Astrocyte of the cerebellum (primary cell): ENCODE measurements around the gene GPC5.

Experiments used
- DNase-seq: peaks from one replicate; pipeline ENCODE4 v3.0.0-alpha.2; 2011; ENCODE audit warnings: low read depth
- H3K4me3 ChIP-seq: 2 replicates; pipeline ENCODE4 v1.5.1; 2011; ENCODE audit warnings: mild to moderate bottlenecking, low read depth, low read length, moderate library complexity
- in situ Hi-C: cut with HindIII; loops from 2 replicates; pipeline ENCODE4 v1.10.0; 2017; ENCODE audit warnings: low sequenced_read_pairs
- TF ChIP-seq, protein P1 (sequence below): IDR thresholded peaks from 2 replicates; pipeline ENCODE4 v1.5.1; 2012; ENCODE audit warnings: low read length, low read depth, moderate library complexity, mild to moderate bottlenecking; ENCODE audit errors: missing control alignments

GPC5 gene

DNA sequence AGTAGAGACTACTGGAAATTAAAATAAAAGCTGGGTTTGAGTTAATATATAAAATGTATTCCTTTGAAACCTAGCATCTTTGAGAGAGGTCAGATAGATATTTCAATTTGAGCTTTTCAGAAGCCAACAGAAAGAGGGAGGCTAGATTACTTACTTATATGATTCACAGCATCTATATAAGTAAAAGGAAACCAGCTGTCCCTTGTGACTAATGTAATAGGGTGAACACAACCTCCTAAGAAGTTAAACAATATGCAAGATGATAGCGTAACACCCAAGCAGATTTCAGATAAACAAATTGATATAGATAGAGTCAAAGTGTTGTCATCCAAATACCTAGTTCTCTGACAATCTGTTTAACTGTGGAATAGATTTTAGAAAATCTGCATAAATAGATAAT is 1434.7 kb downstream of the GPC5 start:
- in situ Hi-C loops = no loop called here
- no peak overlapping the region for H3K4me3 ChIP-seq
- no peak for DNase-seq
- TF ChIP-seq, protein P1, sequence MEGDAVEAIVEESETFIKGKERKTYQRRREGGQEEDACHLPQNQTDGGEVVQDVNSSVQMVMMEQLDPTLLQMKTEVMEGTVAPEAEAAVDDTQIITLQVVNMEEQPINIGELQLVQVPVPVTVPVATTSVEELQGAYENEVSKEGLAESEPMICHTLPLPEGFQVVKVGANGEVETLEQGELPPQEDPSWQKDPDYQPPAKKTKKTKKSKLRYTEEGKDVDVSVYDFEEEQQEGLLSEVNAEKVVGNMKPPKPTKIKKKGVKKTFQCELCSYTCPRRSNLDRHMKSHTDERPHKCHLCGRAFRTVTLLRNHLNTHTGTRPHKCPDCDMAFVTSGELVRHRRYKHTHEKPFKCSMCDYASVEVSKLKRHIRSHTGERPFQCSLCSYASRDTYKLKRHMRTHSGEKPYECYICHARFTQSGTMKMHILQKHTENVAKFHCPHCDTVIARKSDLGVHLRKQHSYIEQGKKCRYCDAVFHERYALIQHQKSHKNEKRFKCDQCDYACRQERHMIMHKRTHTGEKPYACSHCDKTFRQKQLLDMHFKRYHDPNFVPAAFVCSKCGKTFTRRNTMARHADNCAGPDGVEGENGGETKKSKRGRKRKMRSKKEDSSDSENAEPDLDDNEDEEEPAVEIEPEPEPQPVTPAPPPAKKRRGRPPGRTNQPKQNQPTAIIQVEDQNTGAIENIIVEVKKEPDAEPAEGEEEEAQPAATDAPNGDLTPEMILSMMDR = no peak

DNA sequence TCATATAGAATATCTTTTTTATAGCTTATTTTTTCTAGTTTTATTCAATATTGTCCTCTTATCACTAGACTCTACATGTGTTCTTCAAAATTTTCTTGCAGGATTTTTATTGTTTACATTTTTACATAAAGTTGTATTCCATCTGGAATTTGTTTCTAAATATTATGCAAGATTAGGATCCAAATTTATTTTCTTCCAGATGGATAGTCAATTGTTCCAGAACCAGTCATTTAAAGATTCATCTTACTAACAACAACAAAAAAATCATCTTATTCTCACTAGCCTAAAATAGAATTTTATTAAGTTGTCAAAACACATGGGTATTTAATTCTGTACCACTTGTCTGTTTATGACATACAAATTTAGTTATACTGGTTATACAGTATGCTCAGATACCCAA is 1437.8 kb downstream of the GPC5 start:
- in situ Hi-C loops = no loop called here
- no peak for DNase-seq
- TF ChIP-seq, protein P1 = no peak
- H3K4me3 ChIP-seq = no peak overlapping the region

DNA sequence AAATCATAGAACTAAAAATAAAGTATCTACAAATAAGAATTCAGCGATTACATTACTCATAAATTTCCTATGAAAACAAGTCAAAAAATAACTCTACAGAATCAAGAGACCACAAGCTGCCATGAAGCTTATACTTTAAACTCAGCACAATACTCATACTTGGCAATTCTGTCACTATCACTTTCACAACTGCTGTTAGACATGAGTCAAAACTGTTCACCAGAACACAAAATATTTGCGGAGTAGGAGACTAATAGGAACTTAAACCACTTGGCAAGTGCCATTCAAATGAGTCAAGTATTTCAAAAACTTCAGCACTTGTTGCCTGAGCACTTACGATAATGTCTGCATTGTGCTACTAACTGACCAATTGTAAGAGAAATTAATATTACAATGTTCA is 1440.4 kb downstream of the GPC5 start:
- TF ChIP-seq, protein P1 = no peak
- in situ Hi-C loops = no loop called here
- no peak overlapping the region for H3K4me3 ChIP-seq
- peak; percentile 91 for DNase-seq

DNA sequence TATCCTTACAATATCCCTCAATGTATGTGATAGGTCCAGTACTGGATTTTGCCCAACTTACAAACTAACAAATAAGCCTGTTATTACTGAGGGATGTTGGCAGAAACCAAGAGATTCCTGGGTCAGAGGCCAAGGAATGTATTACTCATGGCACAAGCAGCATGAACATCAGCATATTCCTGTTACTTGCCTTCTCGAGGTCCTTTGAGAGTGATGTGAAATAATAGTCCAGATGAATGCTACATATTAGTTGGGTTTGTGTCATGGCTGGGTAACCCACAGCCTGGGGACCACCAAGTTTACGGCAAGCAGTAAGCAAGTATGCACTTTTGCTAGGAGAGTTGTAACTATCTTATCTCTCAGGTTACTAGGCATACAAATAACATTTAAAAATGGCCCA is 1443.7 kb downstream of the GPC5 start:
- TF ChIP-seq, protein P1 = no peak
- H3K4me3 ChIP-seq = no peak overlapping the region
- in situ Hi-C loops = no loop called here
- peak; percentile 83 for DNase-seq

DNA sequence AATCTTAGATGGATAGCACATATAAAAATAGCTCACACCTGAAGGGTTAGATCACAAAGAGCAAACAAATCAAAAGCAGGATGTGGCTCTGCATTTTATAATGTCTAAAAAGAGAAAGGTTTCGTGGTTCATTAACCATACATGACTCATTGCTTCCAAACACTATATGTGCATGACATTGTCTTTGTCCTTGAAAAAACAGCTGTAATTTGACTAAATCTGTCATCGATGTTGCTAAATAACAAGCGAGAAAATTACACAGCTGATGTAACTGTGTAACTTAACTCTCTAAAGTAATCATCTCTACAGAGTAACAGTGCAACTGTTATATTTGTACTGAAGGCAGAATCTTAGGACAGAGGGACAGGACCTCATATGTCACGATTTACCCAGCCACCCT is 1445.1 kb downstream of the GPC5 start:
- TF ChIP-seq, protein P1 = no peak
- H3K4me3 ChIP-seq = no peak overlapping the region
- DNase-seq = peak; percentile 49
- in situ Hi-C loops = no loop called here

DNA sequence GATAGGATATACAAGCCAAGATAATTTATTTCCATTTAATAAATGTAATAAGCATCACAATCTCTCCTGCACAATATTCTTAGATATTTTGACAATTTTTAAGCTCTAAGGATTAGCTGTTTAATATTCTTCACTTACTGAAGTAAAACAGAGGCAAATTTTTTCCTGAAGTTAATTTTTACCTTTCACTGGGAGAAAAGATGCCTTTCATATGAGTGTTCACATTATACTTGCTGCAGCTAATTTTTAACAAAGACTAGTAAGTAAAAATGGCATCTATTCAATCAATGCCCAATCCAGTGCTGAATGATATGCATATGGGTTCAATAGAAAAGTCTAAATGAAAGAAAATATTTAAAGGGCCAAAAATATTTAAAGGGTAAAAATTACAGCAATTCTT is 1451.0 kb downstream of the GPC5 start:
- in situ Hi-C loops = no loop called here
- H3K4me3 ChIP-seq = no peak overlapping the region
- TF ChIP-seq, protein P1 = no peak
- no peak for DNase-seq

DNA sequence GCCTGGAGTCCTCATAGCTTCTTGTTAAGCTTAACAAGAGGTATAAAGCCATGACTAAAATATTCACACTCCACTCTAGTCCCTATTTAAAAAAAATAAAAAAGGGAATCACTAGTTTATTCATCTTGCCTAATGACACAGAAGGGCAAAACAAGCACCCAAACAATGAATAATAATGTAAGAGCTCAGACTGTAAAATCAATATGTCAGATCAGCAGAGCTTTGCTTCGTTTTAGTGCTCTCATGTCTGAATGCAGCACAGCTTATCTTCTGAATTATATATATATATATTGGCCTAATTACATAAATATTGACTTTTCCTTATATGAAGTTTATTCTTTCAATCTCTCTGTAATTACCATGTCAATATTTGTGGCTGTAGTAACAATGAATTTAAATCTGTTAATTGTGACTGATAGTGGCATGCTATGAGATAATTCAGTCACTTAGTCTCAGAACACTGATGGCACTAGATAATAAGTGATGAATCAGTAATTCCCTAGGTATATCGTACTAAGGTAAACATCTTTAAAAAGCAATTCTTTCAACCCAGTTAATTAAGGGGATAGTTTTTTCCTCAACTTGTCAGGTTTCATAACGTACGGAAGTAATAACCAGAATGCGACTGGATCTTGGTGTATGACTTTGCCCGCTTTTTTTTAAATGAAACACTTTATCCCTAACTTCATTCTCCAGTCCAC is 1466.3 kb downstream of the GPC5 start:
- TF ChIP-seq, protein P1 = no peak
- no peak overlapping the region for H3K4me3 ChIP-seq
- no peak for DNase-seq
- in situ Hi-C loops = no loop called here
